ENCODE results near the gene MRTFA.

DNA sequence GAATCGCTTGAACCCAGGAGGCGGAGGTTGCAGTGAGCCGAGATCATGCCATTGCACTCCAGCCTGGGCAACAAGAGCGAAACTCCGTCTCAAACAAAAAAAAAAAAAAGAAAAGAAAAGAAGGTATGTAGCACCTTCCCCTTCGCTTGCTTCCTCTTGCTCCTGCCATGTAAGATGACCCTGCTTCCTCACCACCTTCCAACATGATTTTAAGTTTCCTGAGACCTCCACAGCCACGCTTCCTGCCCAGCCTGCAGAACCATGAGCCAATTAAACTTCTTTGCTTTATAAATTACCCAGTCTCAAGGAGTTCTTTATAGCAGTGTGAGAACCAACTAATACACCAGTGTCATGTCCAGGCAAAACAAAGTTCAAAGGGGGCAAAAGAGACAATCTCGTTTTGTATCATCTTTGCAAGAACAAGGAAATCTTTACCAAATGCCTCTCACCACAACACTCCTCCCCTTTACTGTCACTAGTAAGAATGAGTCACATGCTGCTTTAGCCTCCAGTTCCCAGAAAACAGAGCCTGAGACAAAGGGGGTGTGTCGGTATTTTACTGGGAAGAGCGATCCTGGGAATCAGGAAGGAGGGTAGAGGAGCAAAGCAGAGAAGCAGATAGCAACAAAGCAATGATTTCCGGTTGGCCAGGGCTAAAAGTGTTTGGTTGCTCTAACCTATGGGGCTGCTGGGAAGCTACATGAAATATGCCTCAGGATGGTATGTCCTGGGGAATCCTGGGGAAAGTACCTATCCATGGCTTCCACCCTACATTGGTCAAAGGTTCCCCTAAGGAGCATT, 32.3 kb upstream of the MRTFA start:
- TF ChIP-seq POLR2A (IDR thresholded peaks at IDR 0.05) (no peak), EP300 (IDR thresholded peaks at IDR 0.05) (peak in 1 of 4 donors; percentile 6)
- TF ChIP-seq, protein P1, sequence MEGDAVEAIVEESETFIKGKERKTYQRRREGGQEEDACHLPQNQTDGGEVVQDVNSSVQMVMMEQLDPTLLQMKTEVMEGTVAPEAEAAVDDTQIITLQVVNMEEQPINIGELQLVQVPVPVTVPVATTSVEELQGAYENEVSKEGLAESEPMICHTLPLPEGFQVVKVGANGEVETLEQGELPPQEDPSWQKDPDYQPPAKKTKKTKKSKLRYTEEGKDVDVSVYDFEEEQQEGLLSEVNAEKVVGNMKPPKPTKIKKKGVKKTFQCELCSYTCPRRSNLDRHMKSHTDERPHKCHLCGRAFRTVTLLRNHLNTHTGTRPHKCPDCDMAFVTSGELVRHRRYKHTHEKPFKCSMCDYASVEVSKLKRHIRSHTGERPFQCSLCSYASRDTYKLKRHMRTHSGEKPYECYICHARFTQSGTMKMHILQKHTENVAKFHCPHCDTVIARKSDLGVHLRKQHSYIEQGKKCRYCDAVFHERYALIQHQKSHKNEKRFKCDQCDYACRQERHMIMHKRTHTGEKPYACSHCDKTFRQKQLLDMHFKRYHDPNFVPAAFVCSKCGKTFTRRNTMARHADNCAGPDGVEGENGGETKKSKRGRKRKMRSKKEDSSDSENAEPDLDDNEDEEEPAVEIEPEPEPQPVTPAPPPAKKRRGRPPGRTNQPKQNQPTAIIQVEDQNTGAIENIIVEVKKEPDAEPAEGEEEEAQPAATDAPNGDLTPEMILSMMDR (IDR thresholded peaks at IDR 0.05): no peak
